Erythroblast (primary cell): ENCODE results near the gene EHMT1.

Experiments used
- GATA1 ChIP-seq: IDR thresholded peaks from 2 replicates; pipeline ENCODE4 v1.6.1; 2011; ENCODE audit warnings: low read depth, mild to moderate bottlenecking, control low read depth, low read length, moderate library complexity
- POLR2A ChIP-seq: IDR thresholded peaks from 2 replicates; pipeline ENCODE4 v1.6.1; 2011; ENCODE audit warnings: mild to moderate bottlenecking, low read length

- TF ChIP-seq POLR2A (no peak), GATA1 (no peak)
Observed at GRCh38 chr9:137836151-137836830, 217.5 kb downstream of the EHMT1 start.
